SHP77 treated with DMSO at 0.1 percent for 48 hours (cell line): ENCODE data around the gene IL12RB1.
"Not testable (repeated sequence)": the region's sequence is repeated elsewhere in the genome, so short reads cannot be mapped to it uniquely, and the experiment has no call there.

ENCODE experiments used
- DNase-seq: peaks from one replicate; lab custom pipeline; 2025; lab: John Stamatoyannopoulos, UW

Gene IL12RB1

GRCh38 chr19:18046059-18046718 is 40.5 kb downstream of the IL12RB1 start:
- DNase-seq: no peak

DNA sequence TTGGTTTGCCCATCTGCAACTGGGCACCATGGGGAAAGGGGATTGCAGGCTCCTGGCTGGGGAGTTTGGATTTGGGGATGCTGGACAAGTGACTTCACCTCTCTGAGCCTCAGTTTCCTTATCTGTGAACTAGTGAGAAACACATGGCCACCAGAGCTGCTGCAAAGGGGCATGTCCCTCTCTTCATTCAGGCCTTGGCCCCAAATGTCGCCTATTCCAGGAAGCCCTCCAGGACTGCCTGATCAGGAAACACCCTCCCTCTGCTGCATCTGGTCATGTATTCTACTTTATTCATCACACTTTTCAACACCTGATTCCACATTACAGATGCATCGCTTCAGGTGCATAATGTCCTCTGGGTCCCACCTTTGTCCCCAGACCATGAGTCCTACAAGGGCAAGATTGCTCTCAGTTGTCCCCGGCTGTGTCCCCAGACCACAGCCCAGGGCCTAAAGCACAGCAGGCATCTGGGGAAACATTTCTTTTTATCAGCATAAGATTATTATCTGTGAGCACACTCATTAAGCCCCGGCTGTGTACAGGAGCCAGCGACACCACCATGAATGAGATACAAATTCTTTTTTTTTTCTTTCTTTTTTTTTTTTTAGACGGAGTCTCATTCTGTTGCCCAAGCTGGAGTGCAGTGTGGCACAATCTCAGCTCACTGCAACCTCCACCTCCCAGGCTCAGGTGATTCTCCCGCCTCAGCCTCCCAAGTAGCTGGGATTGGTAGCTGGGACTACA is 41.3 kb downstream of the IL12RB1 start:
- DNase-seq: no peak

DNA sequence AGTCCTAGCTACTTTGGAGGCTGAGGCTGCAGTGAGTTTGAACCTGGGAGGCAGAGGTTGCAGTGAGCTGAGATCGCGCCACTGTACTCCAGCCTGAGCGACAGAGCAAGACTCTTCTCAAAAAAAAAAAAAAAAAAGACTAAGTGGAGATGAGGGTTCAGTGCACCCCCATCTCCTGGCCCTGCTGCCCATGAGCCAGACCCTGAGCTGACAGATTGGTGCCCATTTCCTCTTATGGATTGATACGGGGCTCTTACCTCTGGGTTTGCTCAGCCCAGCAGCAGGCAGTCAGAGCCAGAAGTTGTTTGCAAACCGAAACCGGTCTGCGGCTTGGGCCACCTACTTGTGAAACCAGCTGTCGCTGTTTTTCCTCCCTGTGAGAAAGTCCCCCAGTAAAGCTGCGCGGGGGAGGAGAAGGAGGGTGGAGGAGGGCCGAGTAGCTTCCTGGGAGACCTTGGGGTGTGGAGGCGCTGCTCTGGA is 41.9 kb downstream of the IL12RB1 start:
- peak; percentile 18 for DNase-seq

GRCh38 chr19:18043676-18044075 is 43.1 kb downstream of the IL12RB1 start:
- no peak for DNase-seq

- DNase-seq: no peak
These were observed 45.7 kb downstream of the IL12RB1 start for GRCh38 chr19:18041054-18041453.

DNA sequence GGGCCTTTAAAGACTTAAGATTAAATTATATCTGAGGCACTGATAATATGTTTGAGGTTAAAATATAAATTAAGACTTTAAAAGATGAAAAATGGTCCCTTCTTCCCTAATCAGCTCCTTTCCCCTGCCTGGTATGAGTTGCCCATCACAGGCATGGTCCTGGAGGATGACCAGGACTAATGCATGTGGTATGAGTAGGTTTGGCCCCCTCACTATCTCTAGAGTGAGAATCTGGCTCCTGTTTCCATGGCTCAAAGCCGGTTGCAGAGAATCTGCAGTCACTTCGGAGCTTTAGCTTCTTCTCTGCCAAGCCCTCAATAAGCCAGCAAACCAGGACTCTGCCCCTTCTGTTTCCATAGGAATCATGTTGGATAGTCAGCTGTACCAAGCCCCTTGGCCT is 54.6 kb downstream of the IL12RB1 start:
- not testable (repeated sequence) for DNase-seq

GRCh38 chr19:18031401-18031800 is 55.3 kb downstream of the IL12RB1 start:
- DNase-seq: not testable (repeated sequence)

DNA sequence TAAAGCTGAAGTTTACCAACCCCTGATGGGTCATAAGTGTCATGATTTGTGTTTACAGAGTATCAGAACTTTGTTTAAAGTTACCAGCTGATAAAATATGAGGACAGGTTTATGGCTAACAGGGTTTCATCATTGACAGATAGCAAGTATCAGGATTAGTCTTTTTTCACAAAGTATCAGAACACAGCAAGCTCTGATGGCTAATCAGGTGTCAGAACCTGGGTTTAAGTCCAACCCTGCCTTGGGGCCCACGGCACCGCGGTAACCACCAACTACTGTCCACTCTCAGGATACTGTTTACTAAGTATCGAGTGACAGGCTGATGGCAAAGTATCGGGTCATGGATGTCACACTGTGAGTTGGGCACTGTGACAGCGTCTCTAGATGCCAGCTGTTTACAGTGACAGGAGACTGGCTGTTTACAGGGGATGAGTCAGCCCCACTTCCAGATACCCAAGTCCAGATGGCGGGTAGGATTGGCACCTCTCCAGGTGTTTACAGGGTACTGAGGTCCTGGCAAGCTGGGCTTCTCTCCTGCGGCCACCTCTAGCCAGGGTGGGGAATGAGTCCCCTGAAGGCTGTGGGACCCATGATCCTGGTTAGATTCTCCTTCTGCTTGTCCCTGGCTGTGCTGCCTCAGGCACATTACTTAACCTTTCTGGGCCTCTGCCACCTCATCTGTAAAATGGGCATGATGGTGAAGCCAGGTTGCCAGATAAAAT is 57.0 kb downstream of the IL12RB1 start:
- peak; percentile 79 for DNase-seq

GRCh38 chr19:18027151-18027550 is 59.6 kb downstream of the IL12RB1 start:
- DNase-seq: no peak

DNA sequence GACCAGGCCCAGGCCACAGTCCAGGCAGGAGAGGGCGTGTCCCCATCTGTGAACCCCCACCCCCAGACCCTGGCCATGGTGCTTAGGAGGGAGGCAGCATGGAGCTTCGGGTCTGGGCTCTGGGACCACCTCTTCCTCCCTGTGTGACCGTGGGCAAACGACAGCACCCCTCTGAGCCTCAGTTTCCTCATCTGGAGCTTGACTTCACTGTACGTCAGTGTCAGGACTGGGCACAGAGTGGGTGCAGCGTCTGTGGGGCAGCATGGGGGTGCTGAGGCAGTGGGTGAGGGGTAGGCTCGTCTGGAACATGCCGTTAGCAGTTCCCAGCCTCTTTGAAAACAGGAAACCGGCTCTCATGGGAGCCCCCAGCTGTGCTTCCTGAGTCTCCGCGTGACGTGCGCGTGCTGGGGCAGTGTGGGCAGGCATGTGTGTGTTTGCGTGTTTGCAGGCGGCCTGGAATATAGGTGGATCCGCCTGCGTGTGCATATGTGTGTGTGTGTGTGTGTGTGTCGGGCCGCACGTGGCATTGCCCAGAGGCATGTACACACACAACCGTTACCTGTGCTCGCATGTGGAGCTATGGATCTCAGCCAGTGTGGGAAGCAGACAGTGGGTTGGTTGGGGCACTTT is 63.0 kb downstream of the IL12RB1 start:
- peak; percentile 14 for DNase-seq

DNA sequence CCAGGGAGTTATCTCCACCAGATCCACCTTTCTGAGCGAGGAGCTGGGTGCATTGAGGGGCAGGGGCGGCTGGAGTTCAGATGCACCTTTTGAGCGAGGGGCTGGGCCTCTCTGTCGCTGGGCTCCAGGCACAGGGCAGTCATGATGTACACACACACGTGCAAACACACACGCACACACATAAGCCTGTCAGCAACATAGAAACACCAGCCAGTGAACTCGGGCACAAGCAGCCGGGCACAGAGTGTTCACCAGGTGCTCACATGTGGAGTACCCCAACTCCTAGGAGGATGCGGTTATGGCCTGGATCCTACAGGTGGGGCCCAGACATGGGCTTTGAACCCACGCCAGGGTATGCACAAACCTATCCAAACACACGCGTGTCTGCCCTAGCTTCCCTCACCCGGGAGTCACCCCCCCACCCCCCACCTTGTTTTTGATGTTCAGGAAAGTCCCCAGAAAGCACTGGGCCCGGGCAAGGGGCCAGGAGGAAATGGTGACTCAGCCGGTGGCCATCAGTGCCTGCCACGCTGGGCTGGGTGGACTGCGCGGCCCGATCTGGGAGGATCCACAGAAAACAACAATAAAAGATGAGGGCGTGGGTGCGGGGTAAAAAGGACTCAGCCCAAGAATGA is 65.5 kb downstream of the IL12RB1 start:
- DNase-seq: no peak

DNA sequence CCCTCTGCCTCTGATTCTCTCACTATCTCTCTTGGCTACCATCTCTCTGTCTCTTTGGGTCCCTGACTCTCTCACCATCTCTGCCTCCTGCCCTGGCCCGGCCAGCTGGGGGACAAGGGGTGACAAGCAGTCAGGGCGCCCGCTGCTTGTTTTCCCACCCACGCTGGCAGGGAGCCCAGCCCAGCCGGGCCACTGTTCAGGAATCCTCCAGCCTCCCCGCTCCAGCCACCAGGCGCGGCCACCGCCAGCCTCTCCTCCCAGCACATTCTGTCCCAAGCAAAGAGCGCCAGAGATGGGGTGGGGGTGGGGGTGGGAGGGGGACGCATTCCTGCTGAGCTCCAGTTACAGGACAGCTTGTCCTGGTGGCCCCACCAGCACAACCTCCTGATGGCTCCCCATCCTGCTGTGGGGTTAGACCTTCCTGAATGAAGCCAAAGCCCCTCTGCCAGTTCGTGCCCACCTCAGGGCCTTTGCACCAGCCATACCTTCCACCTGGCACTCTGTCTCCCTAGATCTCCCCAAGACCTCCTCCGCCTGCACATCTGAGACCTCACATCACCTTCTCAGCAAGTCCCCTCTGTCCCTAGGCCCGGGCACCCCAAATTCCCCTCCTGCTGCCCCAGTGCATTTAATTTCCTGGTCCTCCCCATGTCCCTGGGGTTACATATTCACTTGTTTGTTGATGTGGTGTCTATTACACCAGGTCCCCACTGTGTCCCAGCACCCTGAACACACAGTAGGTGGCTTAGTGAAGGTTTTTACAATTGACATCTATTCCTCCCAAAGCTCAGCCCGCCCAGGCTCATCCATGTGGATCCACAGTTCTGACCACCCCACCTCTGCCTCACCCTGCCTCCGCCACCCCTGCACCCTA is 66.3 kb downstream of the IL12RB1 start:
- no peak for DNase-seq

GRCh38 chr19:18017275-18018083 is 69.3 kb downstream of the IL12RB1 start:
- no peak for DNase-seq

- DNase-seq: no peak
These were observed 70.4 kb downstream of the IL12RB1 start for GRCh38 chr19:18016209-18016910.

DNA sequence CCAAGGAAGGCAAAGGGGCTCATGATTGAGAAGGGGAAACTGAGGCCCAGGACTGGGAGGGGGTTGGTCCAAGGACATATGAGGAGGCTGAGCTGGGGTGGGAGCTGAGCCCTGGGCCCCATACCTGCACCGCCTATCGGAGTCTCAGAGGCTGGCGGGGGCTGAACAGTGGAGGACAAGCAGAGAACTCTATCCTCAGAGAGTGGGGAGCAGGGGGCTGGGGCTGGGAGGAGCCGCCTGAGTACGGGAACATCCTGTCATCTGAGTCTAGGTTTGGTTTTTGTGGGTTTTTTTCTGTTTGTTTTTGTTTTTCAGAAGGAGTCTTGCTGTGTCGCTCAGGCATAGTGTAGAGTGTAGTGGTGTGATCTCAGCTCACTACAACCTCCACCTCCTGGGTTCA is 72.5 kb downstream of the IL12RB1 start:
- no peak for DNase-seq

- no peak for DNase-seq
These were observed 73.3 kb downstream of the IL12RB1 start for GRCh38 chr19:18013210-18014111.

DNA sequence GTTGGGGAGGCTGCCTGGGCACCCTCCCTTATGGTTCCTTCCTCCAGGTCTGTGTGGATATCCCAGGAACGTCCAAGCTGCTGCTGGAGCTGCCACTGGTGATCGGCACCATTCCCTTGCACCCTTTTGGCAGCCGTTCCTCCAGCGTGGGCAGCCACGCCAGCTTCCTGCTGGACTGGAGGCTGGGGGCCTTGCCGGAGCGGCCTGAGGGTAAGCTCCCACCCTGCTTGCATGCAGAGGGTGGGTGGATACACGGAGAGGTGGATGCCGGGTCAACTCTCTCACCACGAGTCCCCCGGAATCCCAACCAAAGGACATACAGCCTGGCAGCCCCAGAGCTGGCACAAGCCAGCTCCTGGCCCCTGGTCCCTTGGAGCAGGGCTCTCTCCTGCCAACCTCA is 76.6 kb downstream of the IL12RB1 start:
- DNase-seq: no peak

- DNase-seq: no peak
These were observed 77.2 kb downstream of the IL12RB1 start for GRCh38 chr19:18009412-18010066.
